ENCODE measurements around the gene VAV2. TPM values are rescaled to one million over a fixed set of nuclear protein-coding genes. Genes with fewer than 3 reads are reported as not detected.

Gene VAV2
- total RNA-seq, 2 experiments from 2014 or later, result 4.2 TPM

DNA sequence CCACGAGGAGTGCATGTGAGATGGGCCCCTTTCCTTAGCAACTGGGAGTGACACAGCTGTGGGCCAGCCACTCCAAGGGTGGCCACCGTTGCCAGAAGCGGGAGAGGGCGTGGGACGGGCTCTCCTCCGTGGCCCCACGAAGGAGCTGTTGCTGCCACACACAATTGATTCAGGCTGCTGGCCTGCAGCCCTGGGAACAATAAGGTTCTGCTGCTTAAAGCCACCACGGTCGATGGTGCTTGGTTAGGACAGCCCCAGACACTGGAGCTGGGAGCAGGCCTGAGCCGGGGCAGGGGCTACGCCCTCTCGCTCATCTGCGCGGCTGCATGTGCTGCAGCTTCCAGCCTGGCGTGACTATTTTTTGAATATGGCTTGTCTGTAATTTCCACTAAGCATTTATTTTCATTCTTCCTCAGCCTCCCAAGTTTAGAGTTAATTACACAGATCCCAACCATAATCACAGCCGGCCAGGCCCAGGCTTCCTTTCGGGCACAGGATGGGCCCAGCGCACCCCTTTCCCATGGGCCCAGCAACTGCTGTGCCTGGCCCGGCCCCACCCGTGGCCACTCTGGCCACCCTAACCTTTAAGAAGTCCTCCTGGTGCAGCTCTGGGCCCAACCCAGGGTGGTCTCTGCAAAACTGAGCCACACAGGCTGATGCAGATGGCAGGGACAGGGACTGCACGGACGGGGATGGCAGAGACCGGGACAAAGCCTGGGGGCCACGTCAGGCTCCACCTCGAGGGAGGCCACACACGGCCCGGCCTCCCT lies 49.7 kb downstream of the VAV2 start:
- Mint-ChIP-seq H3K4me3 (no peak overlapping the region), H3K27me3 (no peaks in the 10 kb centered on the region), H3K36me3 (no peaks in the 10 kb centered on the region), H3K9me3 (no peaks in the 10 kb centered on the region), H3K4me1 (no peaks in the 10 kb centered on the region), H3K27ac (no peak overlapping the region)
- no peak for DNase-seq

DNA sequence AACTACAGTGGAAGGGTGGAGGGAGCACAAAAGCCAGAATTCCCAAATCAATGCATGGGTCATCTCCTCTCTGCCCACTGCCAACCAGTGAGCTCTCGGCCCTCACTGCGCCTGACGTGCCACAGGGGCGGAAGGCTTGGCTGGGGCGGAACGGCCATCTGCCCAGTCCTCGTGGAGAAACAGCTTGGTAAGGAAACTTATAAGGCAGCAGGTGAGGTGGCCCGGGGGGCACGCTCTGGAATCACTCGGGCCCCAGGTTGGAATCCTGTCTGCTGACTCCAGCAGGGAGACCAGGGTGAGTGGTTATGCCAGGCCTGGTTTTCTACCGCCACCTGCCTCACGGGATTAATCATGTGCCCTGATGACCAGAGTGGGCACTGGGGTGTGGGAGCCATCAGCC lies 52.3 kb downstream of the VAV2 start:
- H3K4me1 Mint-ChIP-seq, result no peaks in the 10 kb centered on the region
- no peaks in the 10 kb centered on the region for H3K9me3 Mint-ChIP-seq
- H3K27me3 Mint-ChIP-seq, result no peaks in the 10 kb centered on the region
- H3K4me3 Mint-ChIP-seq, result no peak overlapping the region
- no peak overlapping the region for H3K27ac Mint-ChIP-seq
- H3K36me3 Mint-ChIP-seq, result no peaks in the 10 kb centered on the region
- no peak for DNase-seq

- no peaks in the 10 kb centered on the region for H3K27me3 Mint-ChIP-seq
- no peak for DNase-seq
- no peaks in the 10 kb centered on the region for H3K4me1 Mint-ChIP-seq
- H3K4me3 Mint-ChIP-seq, result no peak overlapping the region
- no peaks in the 10 kb centered on the region for H3K36me3 Mint-ChIP-seq
- no peaks in the 10 kb centered on the region for H3K9me3 Mint-ChIP-seq
- no peak overlapping the region for H3K27ac Mint-ChIP-seq
These were observed 52.8 kb downstream of the VAV2 start for GRCh38 chr9:133939171-133939785.

GRCh38 chr9:133938753-133939152 lies 53.4 kb downstream of the VAV2 start:
- no peak overlapping the region for H3K27ac Mint-ChIP-seq
- H3K36me3 Mint-ChIP-seq, result no peaks in the 10 kb centered on the region
- no peak overlapping the region for H3K4me3 Mint-ChIP-seq
- no peaks in the 10 kb centered on the region for H3K9me3 Mint-ChIP-seq
- no peaks in the 10 kb centered on the region for H3K4me1 Mint-ChIP-seq
- H3K27me3 Mint-ChIP-seq, result no peaks in the 10 kb centered on the region
- DNase-seq, result no peak

DNA sequence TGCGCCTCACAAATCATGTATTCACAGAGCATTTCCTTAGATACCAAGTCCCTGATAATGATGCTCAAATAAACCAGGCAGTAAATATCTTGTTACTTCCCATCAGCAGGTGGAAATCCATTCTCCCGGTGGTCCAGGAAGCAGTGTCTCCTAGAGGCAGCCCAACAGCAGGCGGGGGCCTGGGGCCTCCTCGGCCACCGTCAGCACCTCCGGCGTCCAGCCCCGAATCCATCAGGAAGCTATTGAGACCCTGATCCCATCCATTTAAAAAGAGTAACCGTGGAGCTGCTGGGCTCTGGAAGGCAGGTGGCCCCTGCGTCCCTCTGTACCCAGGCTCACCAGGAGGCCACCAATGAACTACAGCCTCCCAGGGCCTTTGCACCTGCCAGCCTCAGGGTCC lies 54.0 kb downstream of the VAV2 start:
- Mint-ChIP-seq H3K4me3 (no peak overlapping the region), H3K4me1 (no peaks in the 10 kb centered on the region), H3K27me3 (no peaks in the 10 kb centered on the region), H3K27ac (no peak overlapping the region), H3K36me3 (no peaks in the 10 kb centered on the region), H3K9me3 (no peaks in the 10 kb centered on the region)
- DNase-seq, result no peak

GRCh38 chr9:133937120-133937519 lies 55.0 kb downstream of the VAV2 start:
- no peaks in the 10 kb centered on the region for H3K4me1 Mint-ChIP-seq
- H3K9me3 Mint-ChIP-seq, result no peaks in the 10 kb centered on the region
- H3K27me3 Mint-ChIP-seq, result no peaks in the 10 kb centered on the region
- no peak for DNase-seq
- H3K27ac Mint-ChIP-seq, result no peak overlapping the region
- H3K36me3 Mint-ChIP-seq, result no peaks in the 10 kb centered on the region
- no peak overlapping the region for H3K4me3 Mint-ChIP-seq

GRCh38 chr9:133935328-133936005 lies 56.7 kb downstream of the VAV2 start:
- no peak for DNase-seq
- H3K36me3 Mint-ChIP-seq, result no peaks in the 10 kb centered on the region
- H3K4me3 Mint-ChIP-seq, result no peak overlapping the region
- H3K27me3 Mint-ChIP-seq, result no peaks in the 10 kb centered on the region
- H3K4me1 Mint-ChIP-seq, result no peaks in the 10 kb centered on the region
- no peaks in the 10 kb centered on the region for H3K9me3 Mint-ChIP-seq
- H3K27ac Mint-ChIP-seq, result no peak overlapping the region

DNA sequence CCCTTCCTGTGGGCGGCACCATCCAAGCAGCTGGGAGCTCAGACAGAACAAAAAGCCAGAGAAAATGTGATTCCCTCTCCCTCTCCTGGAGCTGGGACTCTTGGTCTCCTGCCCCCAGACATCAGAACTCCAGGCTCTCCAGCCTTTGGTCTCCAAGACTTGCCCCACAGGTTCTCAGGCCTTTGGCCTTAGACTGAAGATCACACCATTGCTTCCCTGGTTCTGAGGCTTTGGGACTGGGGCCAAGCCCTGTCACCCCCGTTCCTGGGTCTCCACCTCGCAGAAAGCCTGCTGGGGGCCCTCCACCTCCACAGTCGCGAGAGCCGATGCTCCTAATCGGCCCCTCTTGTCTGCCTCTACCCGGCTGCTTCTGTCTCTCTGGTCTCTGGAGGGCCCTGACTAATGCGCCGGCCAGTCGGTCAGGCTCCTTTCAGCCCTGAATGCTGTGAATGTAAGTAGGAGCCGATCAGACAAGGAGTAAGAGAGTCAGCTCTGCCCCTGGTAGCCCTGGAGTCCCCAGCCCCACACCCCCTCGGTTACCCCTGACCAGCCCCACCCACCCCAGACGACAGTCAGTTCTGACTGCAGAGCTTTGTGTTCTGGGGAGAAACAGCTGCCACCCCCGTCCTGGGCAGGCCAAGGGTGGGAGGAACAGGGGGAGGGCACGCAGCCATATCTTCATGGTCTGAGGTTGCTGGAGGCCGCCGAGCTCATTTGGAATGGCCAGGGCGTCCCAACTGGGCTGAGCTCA lies 57.5 kb downstream of the VAV2 start:
- Mint-ChIP-seq H3K4me1 (no peaks in the 10 kb centered on the region), H3K4me3 (no peak overlapping the region), H3K36me3 (no peaks in the 10 kb centered on the region), H3K27ac (no peak overlapping the region), H3K9me3 (no peaks in the 10 kb centered on the region), H3K27me3 (no peaks in the 10 kb centered on the region)
- no peak for DNase-seq

GRCh38 chr9:133933426-133934026 lies 58.6 kb downstream of the VAV2 start:
- Mint-ChIP-seq H3K9me3 (no peaks in the 10 kb centered on the region), H3K4me3 (no peak overlapping the region), H3K27me3 (no peaks in the 10 kb centered on the region), H3K36me3 (no peaks in the 10 kb centered on the region), H3K4me1 (no peaks in the 10 kb centered on the region), H3K27ac (no peak overlapping the region)
- DNase-seq, result no peak

DNA sequence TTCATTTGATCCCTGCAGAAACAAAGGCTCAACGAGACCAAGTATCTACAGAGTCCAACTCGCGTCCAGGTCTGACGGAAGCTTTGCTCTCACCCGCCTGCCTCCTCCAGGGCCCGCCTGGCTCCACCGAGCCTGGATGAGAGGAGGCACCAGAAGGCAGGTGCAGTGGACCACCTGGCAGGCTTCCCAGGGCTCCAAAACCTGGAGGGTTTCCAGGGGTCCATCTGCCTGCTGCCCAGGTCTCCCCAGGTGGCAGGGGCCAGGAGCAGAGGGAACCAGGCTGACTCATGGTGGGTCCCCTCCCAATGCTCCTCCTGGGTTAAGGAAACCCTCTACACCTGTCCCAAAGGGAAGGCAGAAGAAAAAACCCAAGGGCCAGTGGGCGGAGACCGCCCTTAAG lies 59.5 kb downstream of the VAV2 start:
- Mint-ChIP-seq H3K4me3 (no peak overlapping the region), H3K4me1 (no peaks in the 10 kb centered on the region), H3K9me3 (no peaks in the 10 kb centered on the region), H3K27me3 (no peaks in the 10 kb centered on the region), H3K27ac (no peak overlapping the region), H3K36me3 (no peaks in the 10 kb centered on the region)
- DNase-seq, result no peak

GRCh38 chr9:133932181-133932580 lies 59.9 kb downstream of the VAV2 start:
- Mint-ChIP-seq H3K27me3 (no peaks in the 10 kb centered on the region), H3K27ac (no peak overlapping the region), H3K4me3 (no peak overlapping the region), H3K36me3 (no peaks in the 10 kb centered on the region), H3K4me1 (no peaks in the 10 kb centered on the region), H3K9me3 (no peaks in the 10 kb centered on the region)
- no peak for DNase-seq

GRCh38 chr9:133930682-133931485 lies 61.2 kb downstream of the VAV2 start:
- no peak overlapping the region for H3K27ac Mint-ChIP-seq
- H3K36me3 Mint-ChIP-seq, result no peaks in the 10 kb centered on the region
- H3K4me1 Mint-ChIP-seq, result no peaks in the 10 kb centered on the region
- DNase-seq, result no peak
- H3K9me3 Mint-ChIP-seq, result no peaks in the 10 kb centered on the region
- H3K27me3 Mint-ChIP-seq, result no peaks in the 10 kb centered on the region
- H3K4me3 Mint-ChIP-seq, result no peak overlapping the region

GRCh38 chr9:133930046-133930681 lies 62.0 kb downstream of the VAV2 start:
- DNase-seq, result no peak
- Mint-ChIP-seq H3K9me3 (no peaks in the 10 kb centered on the region), H3K36me3 (no peaks in the 10 kb centered on the region), H3K4me1 (no peaks in the 10 kb centered on the region), H3K27ac (peak overlapping the region; percentile 16), H3K27me3 (no peaks in the 10 kb centered on the region), H3K4me3 (no peak overlapping the region)

DNA sequence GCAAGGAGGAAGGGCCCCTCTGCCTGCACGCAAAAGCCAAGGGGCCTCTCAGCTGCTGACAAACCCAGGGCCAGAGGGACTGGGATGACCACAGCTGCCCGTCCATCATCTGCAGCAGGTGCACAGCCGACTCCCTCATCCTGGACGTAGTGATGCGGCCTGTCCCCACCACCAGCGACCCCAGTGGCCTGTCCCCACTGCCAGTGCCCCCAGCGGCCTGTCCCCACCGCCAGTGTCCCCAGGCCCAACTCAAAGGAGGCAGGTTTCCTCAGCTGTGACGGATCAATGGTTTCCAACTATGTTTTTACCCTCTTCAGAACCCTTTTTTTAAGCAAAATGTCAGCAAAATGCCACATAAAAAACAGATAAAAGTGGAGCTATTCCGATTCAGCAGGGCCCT lies 62.5 kb downstream of the VAV2 start:
- no peaks in the 10 kb centered on the region for H3K9me3 Mint-ChIP-seq
- H3K27ac Mint-ChIP-seq, result no peak overlapping the region
- no peaks in the 10 kb centered on the region for H3K4me1 Mint-ChIP-seq
- no peak overlapping the region for H3K4me3 Mint-ChIP-seq
- H3K36me3 Mint-ChIP-seq, result no peaks in the 10 kb centered on the region
- DNase-seq, result no peak
- H3K27me3 Mint-ChIP-seq, result no peaks in the 10 kb centered on the region

Data from activated naive CD8-positive, alpha-beta T cell treated with anti-CD3 and anti-CD28 coated beads for 36 hours (primary cell).